Endothelial cell of umbilical vein (primary cell): ENCODE data around the gene ZNF827.

Experiments
- EZH2 ChIP-seq: IDR thresholded peaks from 2 replicates; pipeline ENCODE4 v1.6.1; 2012; ENCODE audit warnings: borderline replicate concordance, low read depth, mild to moderate bottlenecking, moderate library complexity, low read length, inconsistent platforms; ENCODE audit not compliant: severe bottlenecking
- FOS ChIP-seq: IDR thresholded peaks from 2 replicates; pipeline ENCODE4 v1.6.1; 2011; ENCODE audit warnings: mild to moderate bottlenecking, low read length, moderate library complexity, borderline replicate concordance; ENCODE audit not compliant: insufficient read depth
- JUN ChIP-seq: IDR thresholded peaks from 2 replicates; pipeline ENCODE4 v1.6.1; 2011; ENCODE audit warnings: borderline replicate concordance, low read depth; ENCODE audit not compliant: insufficient read length, insufficient read depth
- POLR2A ChIP-seq: IDR thresholded peaks from 2 replicates; pipeline ENCODE4 v1.6.1; 2012; ENCODE audit warnings: low read depth, mild to moderate bottlenecking, control low read depth, low read length
- POLR2AphosphoS5 ChIP-seq: IDR thresholded peaks from 2 replicates; pipeline ENCODE4 v1.6.1; 2012; ENCODE audit warnings: low read depth, mild to moderate bottlenecking, control low read depth, low read length, moderate library complexity; ENCODE audit not compliant: insufficient read depth
- TF ChIP-seq, protein P1 (sequence below), 2 donors: IDR thresholded peaks; 1 replicate in 1 of 2; 2 replicates in 1 of 2; pipeline ENCODE4 v1.5.1; 2011; ENCODE audit warnings: low read length in 2 of 2, mild to moderate bottlenecking in 2 of 2, moderate library complexity in 2 of 2, control low read depth in 1 of 2, inconsistent platforms in 1 of 2, low read depth in 1 of 2; ENCODE audit not compliant: insufficient read depth in 1 of 2; ENCODE audit errors: extremely low read depth in 1 of 2
- TF ChIP-seq, protein P2 (sequence below): IDR thresholded peaks from 2 replicates; pipeline ENCODE4 v1.6.1; 2011; ENCODE audit not compliant: insufficient read depth, insufficient read length

- TF ChIP-seq JUN = peak; percentile 45
- TF ChIP-seq, protein P1, sequence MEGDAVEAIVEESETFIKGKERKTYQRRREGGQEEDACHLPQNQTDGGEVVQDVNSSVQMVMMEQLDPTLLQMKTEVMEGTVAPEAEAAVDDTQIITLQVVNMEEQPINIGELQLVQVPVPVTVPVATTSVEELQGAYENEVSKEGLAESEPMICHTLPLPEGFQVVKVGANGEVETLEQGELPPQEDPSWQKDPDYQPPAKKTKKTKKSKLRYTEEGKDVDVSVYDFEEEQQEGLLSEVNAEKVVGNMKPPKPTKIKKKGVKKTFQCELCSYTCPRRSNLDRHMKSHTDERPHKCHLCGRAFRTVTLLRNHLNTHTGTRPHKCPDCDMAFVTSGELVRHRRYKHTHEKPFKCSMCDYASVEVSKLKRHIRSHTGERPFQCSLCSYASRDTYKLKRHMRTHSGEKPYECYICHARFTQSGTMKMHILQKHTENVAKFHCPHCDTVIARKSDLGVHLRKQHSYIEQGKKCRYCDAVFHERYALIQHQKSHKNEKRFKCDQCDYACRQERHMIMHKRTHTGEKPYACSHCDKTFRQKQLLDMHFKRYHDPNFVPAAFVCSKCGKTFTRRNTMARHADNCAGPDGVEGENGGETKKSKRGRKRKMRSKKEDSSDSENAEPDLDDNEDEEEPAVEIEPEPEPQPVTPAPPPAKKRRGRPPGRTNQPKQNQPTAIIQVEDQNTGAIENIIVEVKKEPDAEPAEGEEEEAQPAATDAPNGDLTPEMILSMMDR (IDR thresholded peaks at IDR 0.05; ENCODE audit: extremely low read depth in 1 of 2, insufficient read depth in 1 of 2, low read depth in 1 of 2, low read length in 2 of 2) = no peak
- TF ChIP-seq, protein P2, sequence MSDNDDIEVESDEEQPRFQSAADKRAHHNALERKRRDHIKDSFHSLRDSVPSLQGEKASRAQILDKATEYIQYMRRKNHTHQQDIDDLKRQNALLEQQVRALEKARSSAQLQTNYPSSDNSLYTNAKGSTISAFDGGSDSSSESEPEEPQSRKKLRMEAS = no peak
- TF ChIP-seq POLR2AphosphoS5 = no peak
- TF ChIP-seq POLR2A = no peak
- no peak for TF ChIP-seq EZH2
- peak; percentile 43 for TF ChIP-seq FOS
Observed at GRCh38 chr4:145782756-145783155, 155.9 kb downstream of the ZNF827 start.
